ES-I3 (cell line): ENCODE data around the gene PHOX2B.

Source experiments
- H3K36me3 ChIP-seq: 2 replicates; pipeline ENCODE4 v1.6.1; 2013; ENCODE audit warnings: mild to moderate bottlenecking, low read length, control low read depth, moderate library complexity; ENCODE audit not compliant: insufficient read depth
- H3K4me1 ChIP-seq: 2 replicates; pipeline ENCODE4 v1.6.1; 2013; ENCODE audit warnings: mild to moderate bottlenecking, control low read depth, low read length; ENCODE audit not compliant: insufficient read depth
- H3K9ac ChIP-seq: 2 replicates; pipeline ENCODE4 v1.6.1; 2013; ENCODE audit warnings: low read depth, mild to moderate bottlenecking, low read length, moderate library complexity
- H3K9me3 ChIP-seq: 2 replicates; pipeline ENCODE4 v1.6.1; 2013; ENCODE audit warnings: mild to moderate bottlenecking, low read length, moderate library complexity; ENCODE audit not compliant: control insufficient read depth, insufficient read depth

The PHOX2B gene

DNA sequence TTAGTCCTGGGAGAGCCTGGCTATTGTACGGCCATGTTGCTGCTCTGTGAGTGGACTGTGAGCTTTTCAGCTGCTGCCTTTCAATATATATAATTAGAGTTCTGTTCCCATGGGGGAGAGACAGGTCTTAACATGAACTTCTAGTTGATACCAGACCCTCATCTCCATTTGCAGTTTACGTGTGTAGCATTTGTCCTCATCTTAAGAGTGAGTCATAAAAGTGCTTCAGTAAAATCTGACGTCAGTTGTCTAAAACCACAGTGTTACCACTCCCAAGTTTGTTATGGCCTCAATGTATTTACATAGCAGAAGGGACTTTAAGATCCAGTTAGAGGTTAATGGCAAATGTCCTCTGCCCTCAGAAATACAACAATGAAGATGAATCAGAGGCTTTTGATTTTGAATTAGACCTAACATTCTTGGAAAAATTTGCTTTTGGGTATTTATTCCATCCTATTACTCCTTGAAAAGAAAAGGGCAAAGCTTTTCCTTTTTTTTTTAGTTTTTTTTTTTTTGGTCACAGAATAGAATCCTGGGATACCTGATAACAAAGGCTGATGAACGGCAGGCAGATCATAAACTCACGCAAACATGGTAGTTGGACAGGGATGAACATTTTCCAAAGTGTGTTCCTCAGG is 38.6 kb downstream of the PHOX2B start:
- no peaks in the 10 kb centered on the region for H3K9me3 ChIP-seq
- H3K9ac ChIP-seq: no peak overlapping the region
- H3K4me1 ChIP-seq: no peaks in the 10 kb centered on the region
- H3K36me3 ChIP-seq: no peaks in the 10 kb centered on the region

- no peaks in the 10 kb centered on the region for H3K36me3 ChIP-seq
- no peaks in the 10 kb centered on the region for H3K9me3 ChIP-seq
- H3K4me1 ChIP-seq: no peaks in the 10 kb centered on the region
- no peak overlapping the region for H3K9ac ChIP-seq
Measured at GRCh38 chr4:41703785-41704184, 44.7 kb downstream of the PHOX2B start.

DNA sequence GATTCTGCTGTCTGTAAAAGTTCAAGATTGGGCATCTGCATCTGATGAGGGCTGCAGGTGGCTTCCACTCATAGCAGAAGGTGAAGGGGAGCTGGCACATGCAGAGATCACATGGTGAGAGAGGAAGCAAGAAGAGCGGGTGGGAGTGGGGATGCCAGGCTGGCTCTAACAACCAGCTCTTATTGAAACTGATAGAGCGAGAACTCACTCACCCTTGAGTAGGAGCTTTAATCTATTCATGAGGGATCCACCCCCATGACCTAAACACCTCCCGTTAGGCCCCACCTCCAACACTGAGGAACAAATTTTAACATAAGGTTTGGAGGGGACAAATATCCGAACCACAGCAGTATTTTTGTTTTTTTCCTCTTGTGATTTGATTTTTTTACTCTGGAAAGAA is 45.8 kb downstream of the PHOX2B start:
- Histone ChIP-seq H3K9me3 (no peaks in the 10 kb centered on the region), H3K9ac (no peak overlapping the region), H3K4me1 (no peaks in the 10 kb centered on the region), H3K36me3 (no peaks in the 10 kb centered on the region)

DNA sequence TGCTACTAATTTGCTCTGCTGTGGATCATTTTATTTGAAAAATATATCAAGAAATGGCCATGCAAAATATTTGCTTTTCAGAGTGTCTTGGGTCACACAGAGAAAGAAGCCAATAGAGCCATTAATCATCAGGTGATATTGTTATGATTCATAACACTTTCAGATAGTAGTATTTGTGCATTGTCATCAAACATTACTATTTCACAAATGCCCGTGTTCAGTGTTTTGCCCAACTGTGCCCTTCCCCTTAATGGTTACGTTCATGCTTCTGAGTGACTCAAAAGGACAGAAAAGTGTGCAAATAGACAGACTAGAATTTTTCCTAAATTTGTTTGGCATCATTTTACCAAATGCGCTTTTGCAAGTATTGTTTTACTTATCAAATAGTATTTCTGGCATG is 46.5 kb downstream of the PHOX2B start:
- Histone ChIP-seq H3K9ac (no peak overlapping the region), H3K36me3 (no peaks in the 10 kb centered on the region), H3K4me1 (no peaks in the 10 kb centered on the region), H3K9me3 (no peaks in the 10 kb centered on the region)

DNA sequence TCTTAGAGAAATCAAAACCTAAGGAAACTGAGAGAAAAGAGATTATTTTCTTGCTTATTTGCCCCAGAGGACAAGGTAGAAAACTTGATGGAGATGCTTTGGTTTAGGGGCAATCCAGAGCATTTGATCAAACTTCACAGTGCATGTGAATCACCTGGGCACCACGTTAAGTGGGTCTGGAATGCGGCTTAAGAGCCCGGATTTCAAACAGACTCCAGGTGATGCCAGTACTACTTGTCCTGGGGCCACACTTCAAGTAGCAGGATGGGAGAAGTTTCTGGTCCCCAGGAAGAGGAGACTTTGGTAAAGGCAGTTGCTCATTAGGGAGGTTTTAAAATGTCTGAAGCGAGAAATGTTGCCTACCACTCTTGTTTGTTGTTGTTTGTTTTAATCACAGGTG is 51.8 kb downstream of the PHOX2B start:
- Histone ChIP-seq H3K36me3 (no peaks in the 10 kb centered on the region), H3K4me1 (no peaks in the 10 kb centered on the region), H3K9ac (no peak overlapping the region), H3K9me3 (no peaks in the 10 kb centered on the region)

GRCh38 chr4:41696131-41696530 is 52.4 kb downstream of the PHOX2B start:
- no peaks in the 10 kb centered on the region for H3K36me3 ChIP-seq
- H3K4me1 ChIP-seq: no peaks in the 10 kb centered on the region

More at GRCh38 chr4:41696131-41696530, 52.4 kb downstream of the PHOX2B start:
- H3K9ac ChIP-seq: no peak overlapping the region
- H3K9me3 ChIP-seq: no peaks in the 10 kb centered on the region
